ENCODE measurements around the gene PYCR2. TPM values are rescaled to one million over a fixed set of nuclear protein-coding genes. Genes with fewer than 3 reads are reported as not detected.

Gene PYCR2
- polyA plus RNA-seq, 1 donor from 2014 or later = 51.5 TPM

DNA sequence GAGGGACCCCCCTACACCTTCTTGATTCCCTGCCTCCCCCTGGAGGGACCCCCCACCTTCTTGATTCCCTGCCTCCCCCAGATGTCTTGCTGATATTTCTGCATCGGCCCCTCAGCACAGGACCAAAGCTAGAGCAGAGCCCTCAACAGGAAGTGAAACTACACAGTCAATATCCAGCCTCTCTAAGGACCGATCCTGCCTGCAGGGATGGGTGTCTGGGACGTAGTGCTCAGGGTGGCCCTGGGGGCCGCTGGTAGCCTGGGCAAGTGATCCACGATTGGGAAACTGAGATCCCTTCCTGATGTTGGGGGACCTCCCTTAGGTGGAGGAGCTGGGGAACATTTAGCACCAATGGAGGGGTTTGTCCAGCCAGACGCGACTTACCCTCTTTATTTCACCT is 20.9 kb upstream of the PYCR2 start:
- H3K9ac ChIP-seq (ENCODE audit: low read length) = no peak overlapping the region
- no peak overlapping the region for H3K27ac ChIP-seq (ENCODE audit: low read length)
- no peak overlapping the region for H2AFZ ChIP-seq (ENCODE audit: low read depth, low read length)
- no peaks in the 10 kb centered on the region for H3K79me2 ChIP-seq (replicated peaks; ENCODE audit: insufficient read depth, low read length)
- H4K20me1 ChIP-seq (ENCODE audit: insufficient read depth) = no peaks in the 10 kb centered on the region
- no peaks in the 10 kb centered on the region for H3K9me3 ChIP-seq (ENCODE audit: low read length)
- TF ChIP-seq TAF1 (IDR thresholded peaks at IDR 0.05; ENCODE audit: low read depth) (no peak), POLR2AphosphoS5 (IDR thresholded peaks at IDR 0.05) (no peak), SMC3 (conservative IDR thresholded peaks at IDR 0.05; ENCODE audit: poor library complexity) (no peak), EP300 (conservative IDR thresholded peaks at IDR 0.05; ENCODE audit: poor library complexity, severe bottlenecking) (no peak), CTCF (IDR thresholded peaks at IDR 0.05; ENCODE audit: poor library complexity, severe bottlenecking) (no peak), EZH2 (IDR thresholded peaks at IDR 0.05; ENCODE audit: borderline replicate concordance, insufficient read depth, low read length, poor library complexity, severe bottlenecking) (no peak), RAD21 (conservative IDR thresholded peaks at IDR 0.05) (no peak), MXI1 (conservative IDR thresholded peaks at IDR 0.05; ENCODE audit: poor library complexity, severe bottlenecking) (no peak)
- TF ChIP-seq, protein P1, sequence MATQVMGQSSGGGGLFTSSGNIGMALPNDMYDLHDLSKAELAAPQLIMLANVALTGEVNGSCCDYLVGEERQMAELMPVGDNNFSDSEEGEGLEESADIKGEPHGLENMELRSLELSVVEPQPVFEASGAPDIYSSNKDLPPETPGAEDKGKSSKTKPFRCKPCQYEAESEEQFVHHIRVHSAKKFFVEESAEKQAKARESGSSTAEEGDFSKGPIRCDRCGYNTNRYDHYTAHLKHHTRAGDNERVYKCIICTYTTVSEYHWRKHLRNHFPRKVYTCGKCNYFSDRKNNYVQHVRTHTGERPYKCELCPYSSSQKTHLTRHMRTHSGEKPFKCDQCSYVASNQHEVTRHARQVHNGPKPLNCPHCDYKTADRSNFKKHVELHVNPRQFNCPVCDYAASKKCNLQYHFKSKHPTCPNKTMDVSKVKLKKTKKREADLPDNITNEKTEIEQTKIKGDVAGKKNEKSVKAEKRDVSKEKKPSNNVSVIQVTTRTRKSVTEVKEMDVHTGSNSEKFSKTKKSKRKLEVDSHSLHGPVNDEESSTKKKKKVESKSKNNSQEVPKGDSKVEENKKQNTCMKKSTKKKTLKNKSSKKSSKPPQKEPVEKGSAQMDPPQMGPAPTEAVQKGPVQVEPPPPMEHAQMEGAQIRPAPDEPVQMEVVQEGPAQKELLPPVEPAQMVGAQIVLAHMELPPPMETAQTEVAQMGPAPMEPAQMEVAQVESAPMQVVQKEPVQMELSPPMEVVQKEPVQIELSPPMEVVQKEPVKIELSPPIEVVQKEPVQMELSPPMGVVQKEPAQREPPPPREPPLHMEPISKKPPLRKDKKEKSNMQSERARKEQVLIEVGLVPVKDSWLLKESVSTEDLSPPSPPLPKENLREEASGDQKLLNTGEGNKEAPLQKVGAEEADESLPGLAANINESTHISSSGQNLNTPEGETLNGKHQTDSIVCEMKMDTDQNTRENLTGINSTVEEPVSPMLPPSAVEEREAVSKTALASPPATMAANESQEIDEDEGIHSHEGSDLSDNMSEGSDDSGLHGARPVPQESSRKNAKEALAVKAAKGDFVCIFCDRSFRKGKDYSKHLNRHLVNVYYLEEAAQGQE (IDR thresholded peaks at IDR 0.05; ENCODE audit: borderline replicate concordance) = no peak
- no peaks in the 10 kb centered on the region for H3K27me3 ChIP-seq (ENCODE audit: insufficient read depth, low read depth, low read length)
- no peak overlapping the region for H3K4me3 ChIP-seq (ENCODE audit: low read length)
- H3K4me2 ChIP-seq (ENCODE audit: low read length) = no peak overlapping the region
- H3K36me3 ChIP-seq (ENCODE audit: insufficient read depth, low read length) = no peaks in the 10 kb centered on the region
- H3K9me2 ChIP-seq (ENCODE audit: insufficient read depth, low read length) = no peaks in the 10 kb centered on the region
- no peaks in the 10 kb centered on the region for H3F3A ChIP-seq (ENCODE audit: insufficient read depth, low read length, poor library complexity, severe bottlenecking)

- H4K20me1 ChIP-seq (ENCODE audit: insufficient read depth) = no peaks in the 10 kb centered on the region
- no peak overlapping the region for H3K27ac ChIP-seq (ENCODE audit: low read length)
- no peak overlapping the region for H3K9ac ChIP-seq (ENCODE audit: low read length)
- no peak overlapping the region for H3K4me2 ChIP-seq (ENCODE audit: low read length)
- H3F3A ChIP-seq (ENCODE audit: insufficient read depth, low read length, poor library complexity, severe bottlenecking) = no peaks in the 10 kb centered on the region
- no peaks in the 10 kb centered on the region for H3K9me2 ChIP-seq (ENCODE audit: insufficient read depth, low read length)
- no peak overlapping the region for H3K4me3 ChIP-seq (ENCODE audit: low read length)
- no peak overlapping the region for H2AFZ ChIP-seq (ENCODE audit: low read depth, low read length)
- H3K27me3 ChIP-seq (ENCODE audit: insufficient read depth, low read depth, low read length) = no peaks in the 10 kb centered on the region
- TF ChIP-seq EP300 (conservative IDR thresholded peaks at IDR 0.05; ENCODE audit: poor library complexity, severe bottlenecking) = no peak
- no peaks in the 10 kb centered on the region for H3K9me3 ChIP-seq (ENCODE audit: low read length)
- no peaks in the 10 kb centered on the region for H3K79me2 ChIP-seq (replicated peaks; ENCODE audit: insufficient read depth, low read length)
- H3K36me3 ChIP-seq (ENCODE audit: insufficient read depth, low read length) = no peaks in the 10 kb centered on the region
Observed at GRCh38 chr1:225944387-225944786, 20.3 kb upstream of the PYCR2 start.

GRCh38 chr1:225943582-225943981 is 19.5 kb upstream of the PYCR2 start:
- no peak overlapping the region for H2AFZ ChIP-seq (ENCODE audit: low read depth, low read length)
- no peaks in the 10 kb centered on the region for H3F3A ChIP-seq (ENCODE audit: insufficient read depth, low read length, poor library complexity, severe bottlenecking)
- no peak overlapping the region for H3K27ac ChIP-seq (ENCODE audit: low read length)
- no peaks in the 10 kb centered on the region for H3K36me3 ChIP-seq (ENCODE audit: insufficient read depth, low read length)
- H3K9me2 ChIP-seq (ENCODE audit: insufficient read depth, low read length) = no peaks in the 10 kb centered on the region
- no peaks in the 10 kb centered on the region for H3K79me2 ChIP-seq (replicated peaks; ENCODE audit: insufficient read depth, low read length)
- H3K27me3 ChIP-seq (ENCODE audit: insufficient read depth, low read depth, low read length) = no peaks in the 10 kb centered on the region
- H3K9ac ChIP-seq (ENCODE audit: low read length) = no peak overlapping the region
- H3K9me3 ChIP-seq (ENCODE audit: low read length) = no peaks in the 10 kb centered on the region
- H3K4me2 ChIP-seq (ENCODE audit: low read length) = no peak overlapping the region
- TF ChIP-seq, protein P1 (IDR thresholded peaks at IDR 0.05; ENCODE audit: borderline replicate concordance) = no peak
- TF ChIP-seq CTCF (IDR thresholded peaks at IDR 0.05; ENCODE audit: poor library complexity, severe bottlenecking) (no peak), POLR2AphosphoS5 (IDR thresholded peaks at IDR 0.05) (no peak), RAD21 (conservative IDR thresholded peaks at IDR 0.05) (no peak), EZH2 (IDR thresholded peaks at IDR 0.05; ENCODE audit: borderline replicate concordance, insufficient read depth, low read length, poor library complexity, severe bottlenecking) (no peak), SMC3 (conservative IDR thresholded peaks at IDR 0.05; ENCODE audit: poor library complexity) (no peak), TAF1 (IDR thresholded peaks at IDR 0.05; ENCODE audit: low read depth) (no peak), MXI1 (conservative IDR thresholded peaks at IDR 0.05; ENCODE audit: poor library complexity, severe bottlenecking) (no peak), EP300 (conservative IDR thresholded peaks at IDR 0.05; ENCODE audit: poor library complexity, severe bottlenecking) (no peak)
- no peak overlapping the region for H3K4me3 ChIP-seq (ENCODE audit: low read length)
- no peaks in the 10 kb centered on the region for H4K20me1 ChIP-seq (ENCODE audit: insufficient read depth)

Measured in neural cell (in vitro differentiated cells).